NCI-H774 (cell line): ENCODE measurements around the gene SHCBP1L.

Experiments
- DNase-seq: peaks from one replicate; lab custom pipeline; 2025; lab: John Stamatoyannopoulos, UW

SHCBP1L gene

GRCh38 chr1:182890927-182891610, 61.9 kb downstream of the SHCBP1L start:
- DNase-seq = peak; percentile 64

- no peak for DNase-seq
Observed at GRCh38 chr1:182889997-182890396, 63.0 kb downstream of the SHCBP1L start.

GRCh38 chr1:182888736-182889531, 64.0 kb downstream of the SHCBP1L start:
- no peak for DNase-seq

- DNase-seq = no peak
Observed at GRCh38 chr1:182886985-182887384, 66.0 kb downstream of the SHCBP1L start.

- no peak for DNase-seq
Observed at GRCh38 chr1:182885591-182885990, 67.4 kb downstream of the SHCBP1L start.

GRCh38 chr1:182884872-182885271, 68.1 kb downstream of the SHCBP1L start:
- no peak for DNase-seq

GRCh38 chr1:182877842-182878241, 75.1 kb downstream of the SHCBP1L start:
- DNase-seq = no peak

- DNase-seq = no peak
Observed at GRCh38 chr1:182877331-182877730, 75.6 kb downstream of the SHCBP1L start.

- no peak for DNase-seq
Observed at GRCh38 chr1:182875889-182876288, 77.1 kb downstream of the SHCBP1L start.

GRCh38 chr1:182872881-182873280, 80.1 kb downstream of the SHCBP1L start:
- DNase-seq = no peak

GRCh38 chr1:182869241-182869666, 83.7 kb downstream of the SHCBP1L start:
- no peak for DNase-seq

GRCh38 chr1:182867861-182868260, 85.1 kb downstream of the SHCBP1L start:
- DNase-seq = no peak

- DNase-seq = no peak
Observed at GRCh38 chr1:182863940-182864339, 89.0 kb downstream of the SHCBP1L start.

- DNase-seq = no peak
Observed at GRCh38 chr1:182862827-182863226, 90.1 kb downstream of the SHCBP1L start.

GRCh38 chr1:182861994-182862393, 91.0 kb downstream of the SHCBP1L start:
- DNase-seq = no peak

GRCh38 chr1:182860658-182861057, 92.3 kb downstream of the SHCBP1L start:
- no peak for DNase-seq

- no peak for DNase-seq
Observed at GRCh38 chr1:182857212-182857611, 95.8 kb downstream of the SHCBP1L start.

GRCh38 chr1:182855911-182856310, 97.1 kb downstream of the SHCBP1L start:
- no peak for DNase-seq

- no peak for DNase-seq
Observed at GRCh38 chr1:182851825-182852224, 101.1 kb downstream of the SHCBP1L start.

GRCh38 chr1:182850319-182850718, 102.6 kb downstream of the SHCBP1L start:
- no peak for DNase-seq
